T-helper 17 cell (primary cell): ENCODE data around the gene SLC27A1. TPM values are rescaled to one million over a fixed set of nuclear protein-coding genes. Genes with fewer than 3 reads are reported as not detected.
A peak's percentile ranks its signal among the peaks of the same experiment; 100 is the strongest.
"Not testable (repeated sequence)": the region's sequence is repeated elsewhere in the genome, so short reads cannot be mapped to it uniquely, and the experiment has no call there.

Experiments used
- ATAC-seq: fragments of 150-1000 bp; cut with Tn5 transposase; 2 replicates; pipeline ENCODE4 v1.10.0; 2021; ENCODE audit warnings: mild to moderate bottlenecking, moderate library complexity
- DNase-seq, 3 donors: peaks; one replicate each; pipeline versions ENCODE4 v3.0.0 to v3.0.0-alpha.2; 2020 to 2021
- H3K9me3 ChIP-seq: one replicate; pipeline ENCODE4 v1.7.0; 2013; ENCODE audit warnings: low read length, mild to moderate bottlenecking; ENCODE audit not compliant: control insufficient read depth, poor library complexity, severe bottlenecking
- H3K27ac Mint-ChIP-seq: one replicate; pipeline ENCODE4 v1.8.0; 2022; ENCODE audit warnings: mild to moderate bottlenecking, moderate library complexity, mixed read lengths
- H3K27me3 Mint-ChIP-seq: one replicate; pipeline ENCODE4 v1.8.0; 2022; ENCODE audit warnings: mixed read lengths
- H3K36me3 Mint-ChIP-seq: one replicate; pipeline ENCODE4 v1.8.0; 2022; ENCODE audit warnings: low read depth, mixed read lengths
- H3K4me1 Mint-ChIP-seq: one replicate; pipeline ENCODE4 v1.8.0; 2022; ENCODE audit warnings: mild to moderate bottlenecking, mixed read lengths
- H3K4me3 Mint-ChIP-seq: one replicate; pipeline ENCODE4 v1.8.0; 2022; ENCODE audit warnings: mild to moderate bottlenecking, moderate library complexity, mixed read lengths
- total RNA-seq, 4 donors: library from RNA in 2 of 4; stranded (reverse) in 2 of 4; gene quantifications; one replicate each; pipeline ENCODE4 v1.2.3 and lab custom pipeline; 2022 to 2026

Gene SLC27A1
- total RNA-seq, 2 donors from 2014 or later: 5.8 to 7.1 TPM

- Mint-ChIP-seq H3K4me1 (peaks cover 19% of the 10 kb centered on the region), H3K27me3 (no peaks in the 10 kb centered on the region), H3K4me3 (no peak overlapping the region), H3K36me3 (peaks cover 3% of the 10 kb centered on the region), H3K27ac (no peak overlapping the region)
- H3K9me3 ChIP-seq: no peaks in the 10 kb centered on the region
- DNase-seq (no peak), ATAC-seq (no peak)
Measured at GRCh38 chr19:17486545-17487240, 16.4 kb downstream of the SLC27A1 start.

- H3K36me3 Mint-ChIP-seq: peaks cover 3% of the 10 kb centered on the region
- ATAC-seq (no peak), DNase-seq (no peak)
- no peaks in the 10 kb centered on the region for H3K27me3 Mint-ChIP-seq
- peak overlapping the region; percentile 54 for H3K27ac Mint-ChIP-seq
- no peak overlapping the region for H3K4me3 Mint-ChIP-seq
- H3K9me3 ChIP-seq: no peaks in the 10 kb centered on the region
- peaks cover 19% of the 10 kb centered on the region for H3K4me1 Mint-ChIP-seq
Measured at GRCh38 chr19:17487284-17488121, 17.2 kb downstream of the SLC27A1 start.

DNA sequence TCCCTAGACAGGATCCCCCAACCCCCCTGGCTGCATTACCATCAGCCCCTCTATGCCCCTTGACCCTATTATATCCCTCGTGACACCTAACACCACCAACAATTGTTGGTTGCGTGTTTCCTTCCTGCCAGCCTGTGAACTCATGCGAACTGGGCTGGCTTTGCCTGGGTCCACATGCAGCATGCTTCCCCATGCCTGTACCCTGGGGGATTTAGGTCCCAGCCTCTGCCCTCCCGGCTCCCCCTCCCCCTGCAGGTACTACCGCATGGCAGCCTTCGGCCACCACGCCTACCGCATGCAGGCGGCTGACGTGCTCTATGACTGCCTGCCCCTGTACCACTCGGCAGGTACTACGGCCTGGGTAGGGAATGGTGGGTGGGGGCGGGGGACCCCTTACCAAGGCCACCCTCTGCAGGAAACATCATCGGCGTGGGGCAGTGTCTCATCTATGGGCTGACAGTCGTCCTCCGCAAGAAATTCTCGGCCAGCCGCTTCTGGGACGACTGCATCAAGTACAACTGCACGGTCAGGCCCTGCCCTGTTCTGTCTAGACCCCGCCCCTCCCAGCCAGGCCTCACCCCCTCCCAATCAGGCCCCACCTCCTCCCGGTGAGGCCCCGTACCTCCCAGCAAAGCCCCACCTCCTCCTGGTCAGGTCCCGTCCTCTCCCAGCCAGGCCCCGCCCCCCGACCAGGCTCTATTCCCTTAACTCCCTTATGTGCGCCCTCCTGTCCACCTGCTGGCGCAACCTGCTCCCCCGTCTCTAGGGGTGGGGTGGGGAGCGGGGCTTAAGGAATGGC lies 18.5 kb downstream of the SLC27A1 start:
- peak in 2 of 3 donors; percentile 53 to 76 for DNase-seq
- no peaks in the 10 kb centered on the region for H3K27me3 Mint-ChIP-seq
- peaks cover 15% of the 10 kb centered on the region for H3K4me1 Mint-ChIP-seq
- peaks cover 3% of the 10 kb centered on the region for H3K36me3 Mint-ChIP-seq
- no peaks in the 10 kb centered on the region for H3K9me3 ChIP-seq
- peak overlapping the region; percentile 54 for H3K27ac Mint-ChIP-seq
- peak overlapping the region; percentile 47 for H3K4me3 Mint-ChIP-seq
- peak; percentile 88 for ATAC-seq

DNA sequence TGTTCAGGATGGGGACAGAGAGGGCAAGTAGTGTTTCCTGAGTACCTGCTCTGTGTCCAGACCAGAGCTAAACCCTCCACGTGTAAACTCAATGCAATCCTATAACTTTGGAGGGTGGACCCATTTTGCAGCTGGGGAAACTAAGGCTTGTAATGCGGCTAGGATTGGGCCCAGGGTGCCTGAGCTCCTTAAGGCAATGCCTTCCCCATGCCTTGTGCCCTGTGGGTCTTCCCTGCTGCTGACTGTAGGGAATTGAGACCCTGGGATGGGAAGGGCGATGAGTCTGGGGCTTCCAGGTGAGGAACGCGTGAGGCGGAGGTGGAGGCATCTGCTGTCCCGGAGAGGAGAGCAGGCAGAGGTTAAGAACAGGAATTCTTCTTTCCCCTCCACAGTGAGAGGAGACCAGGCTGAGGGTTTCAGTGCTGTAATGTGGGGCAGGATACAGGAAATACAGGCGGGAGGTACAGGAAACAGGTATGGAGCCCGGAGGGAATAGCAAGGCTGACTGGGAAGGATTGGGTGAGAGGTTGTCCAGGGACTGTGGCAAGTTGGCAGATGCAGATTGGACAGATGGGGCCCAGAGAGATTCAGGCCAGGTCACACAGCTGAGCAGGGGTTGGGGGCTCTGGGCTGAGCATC lies 19.2 kb downstream of the SLC27A1 start:
- ATAC-seq: no peak
- peaks cover 1% of the 10 kb centered on the region for H3K36me3 Mint-ChIP-seq
- H3K4me1 Mint-ChIP-seq: peaks cover 13% of the 10 kb centered on the region
- H3K4me3 Mint-ChIP-seq: peak overlapping the region; percentile 69
- no peak overlapping the region for H3K27ac Mint-ChIP-seq
- no peak for DNase-seq
- no peaks in the 10 kb centered on the region for H3K27me3 Mint-ChIP-seq
- H3K9me3 ChIP-seq: no peaks in the 10 kb centered on the region

GRCh38 chr19:17490411-17490810 lies 20.1 kb downstream of the SLC27A1 start:
- no peaks in the 10 kb centered on the region for H3K36me3 Mint-ChIP-seq
- H3K9me3 ChIP-seq: no peaks in the 10 kb centered on the region
- H3K27ac Mint-ChIP-seq: peak overlapping the region; percentile 85
- no peaks in the 10 kb centered on the region for H3K27me3 Mint-ChIP-seq
- ATAC-seq: peak; percentile 68
- H3K4me1 Mint-ChIP-seq: peaks cover 11% of the 10 kb centered on the region
- no peak overlapping the region for H3K4me3 Mint-ChIP-seq
- DNase-seq: no peak

- Mint-ChIP-seq H3K36me3 (no peaks in the 10 kb centered on the region), H3K27ac (peak overlapping the region; percentile 85), H3K4me1 (peaks cover 16% of the 10 kb centered on the region), H3K27me3 (no peaks in the 10 kb centered on the region), H3K4me3 (no peak overlapping the region)
- DNase-seq: no peak
- no peak for ATAC-seq
- no peaks in the 10 kb centered on the region for H3K9me3 ChIP-seq
Measured at GRCh38 chr19:17491287-17491686, 21.0 kb downstream of the SLC27A1 start.

DNA sequence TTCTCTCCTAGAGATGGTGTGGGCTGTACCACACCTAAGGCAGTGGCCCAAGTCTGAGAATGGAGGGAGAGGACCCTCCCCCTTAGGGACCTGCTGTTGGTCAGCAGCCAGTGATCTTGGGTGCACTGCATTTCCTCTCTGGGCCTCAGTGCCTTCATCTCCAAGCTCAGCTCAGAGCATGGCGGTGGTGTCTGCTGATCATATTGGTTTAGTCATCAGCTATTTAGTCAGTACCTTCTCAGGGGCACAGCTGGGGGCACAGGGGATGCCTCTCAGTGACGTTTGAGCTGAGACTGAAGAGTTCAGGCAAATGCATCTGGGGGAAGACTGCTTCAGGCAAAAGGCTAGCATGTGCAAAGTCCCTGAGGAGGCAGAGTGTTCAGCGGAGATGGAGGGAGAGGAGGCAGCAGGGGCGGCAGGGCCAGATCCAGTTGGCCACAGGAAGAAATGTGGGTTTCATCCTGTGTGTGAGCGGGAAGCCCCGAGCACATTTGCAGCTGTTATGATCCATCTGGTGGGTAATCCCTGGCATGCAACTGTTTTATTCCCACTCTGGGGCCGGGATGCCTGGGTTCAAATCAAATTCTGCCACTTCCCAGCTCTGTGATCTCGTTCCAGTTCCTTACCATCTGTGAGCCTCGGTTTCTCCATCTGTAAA lies 25.4 kb downstream of the SLC27A1 start:
- H3K4me3 Mint-ChIP-seq: no peak overlapping the region
- no peak for DNase-seq
- no peaks in the 10 kb centered on the region for H3K36me3 Mint-ChIP-seq
- peaks cover 17% of the 10 kb centered on the region for H3K4me1 Mint-ChIP-seq
- ATAC-seq: no peak
- no peaks in the 10 kb centered on the region for H3K9me3 ChIP-seq
- no peak overlapping the region for H3K27ac Mint-ChIP-seq
- H3K27me3 Mint-ChIP-seq: no peaks in the 10 kb centered on the region

- peak overlapping the region; percentile 39 for H3K4me3 Mint-ChIP-seq
- no peak overlapping the region for H3K27ac Mint-ChIP-seq
- H3K9me3 ChIP-seq: no peaks in the 10 kb centered on the region
- peak; percentile 99 for ATAC-seq
- H3K27me3 Mint-ChIP-seq: no peaks in the 10 kb centered on the region
- H3K4me1 Mint-ChIP-seq: peaks cover 17% of the 10 kb centered on the region
- peak; percentile 61 to 72 (median 63) for DNase-seq
- peaks cover 3% of the 10 kb centered on the region for H3K36me3 Mint-ChIP-seq
Measured at GRCh38 chr19:17496337-17496997, 26.1 kb downstream of the SLC27A1 start.

DNA sequence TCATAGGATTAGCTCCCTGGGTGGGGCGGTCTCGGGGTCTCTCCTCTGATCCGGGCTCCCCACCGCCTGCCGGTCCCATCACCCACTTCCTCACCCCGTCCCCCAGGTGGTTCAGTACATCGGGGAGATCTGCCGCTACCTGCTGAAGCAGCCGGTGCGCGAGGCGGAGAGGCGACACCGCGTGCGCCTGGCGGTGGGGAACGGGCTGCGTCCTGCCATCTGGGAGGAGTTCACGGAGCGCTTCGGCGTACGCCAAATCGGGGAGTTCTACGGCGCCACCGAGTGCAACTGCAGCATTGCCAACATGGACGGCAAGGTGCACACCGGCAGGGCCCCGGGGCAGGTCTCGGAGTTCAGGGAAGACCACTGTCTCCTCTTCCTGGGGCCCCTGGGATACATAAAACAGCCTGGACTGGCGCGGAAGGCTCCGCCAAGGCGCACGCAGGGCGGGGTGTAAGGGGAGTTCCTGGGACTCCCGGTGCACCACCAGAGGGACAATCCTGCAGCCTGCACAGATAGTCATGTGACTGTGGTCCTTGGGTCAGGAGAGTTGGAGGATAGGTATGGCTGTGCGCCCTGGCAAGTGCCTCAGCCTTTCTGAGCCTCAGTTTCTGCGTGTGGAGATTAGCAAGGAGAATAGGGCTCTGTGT lies 26.9 kb downstream of the SLC27A1 start:
- H3K4me3 Mint-ChIP-seq: no peak overlapping the region
- H3K4me1 Mint-ChIP-seq: peaks cover 17% of the 10 kb centered on the region
- H3K36me3 Mint-ChIP-seq: peaks cover 3% of the 10 kb centered on the region
- H3K27me3 Mint-ChIP-seq: no peaks in the 10 kb centered on the region
- DNase-seq: no peak
- H3K27ac Mint-ChIP-seq: no peak overlapping the region
- H3K9me3 ChIP-seq: no peaks in the 10 kb centered on the region
- no peak for ATAC-seq

DNA sequence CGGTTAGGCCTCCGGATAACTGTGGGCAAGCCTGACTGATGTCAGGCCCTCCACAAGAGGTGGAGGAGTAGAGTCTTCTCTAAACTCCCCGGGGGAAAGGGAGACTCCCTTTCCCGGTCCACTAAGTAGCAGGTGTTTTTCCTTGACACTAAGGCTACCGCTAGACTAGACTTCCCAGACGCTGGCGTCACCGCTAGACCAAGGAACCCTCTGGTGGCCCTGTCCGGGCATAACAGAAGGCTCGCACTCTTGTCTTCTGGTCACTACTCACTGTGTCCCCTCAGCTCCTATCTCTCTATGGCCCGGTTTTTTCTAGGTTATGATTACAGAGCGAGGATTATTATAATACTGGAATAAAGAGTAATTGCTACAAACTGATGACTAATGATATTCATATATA lies 28.7 kb downstream of the SLC27A1 start:
- H3K36me3 Mint-ChIP-seq, H3K9me3 ChIP-seq, H3K27me3 Mint-ChIP-seq, DNase-seq, H3K4me3 Mint-ChIP-seq, ATAC-seq: not testable (repeated sequence)
- Mint-ChIP-seq H3K4me1 (peaks cover 21% of the 10 kb centered on the region), H3K27ac (peak overlapping the region; percentile 80)

GRCh38 chr19:17499648-17500446 lies 29.5 kb downstream of the SLC27A1 start:
- Mint-ChIP-seq H3K27me3 (no peaks in the 10 kb centered on the region), H3K4me3 (no peak overlapping the region), H3K27ac (peak overlapping the region; percentile 80), H3K36me3 (peaks cover 4% of the 10 kb centered on the region), H3K4me1 (peaks cover 21% of the 10 kb centered on the region)
- no peaks in the 10 kb centered on the region for H3K9me3 ChIP-seq
- no peak for ATAC-seq
- DNase-seq: no peak
